Hepatocyte (in vitro differentiated cells): ENCODE measurements around the gene CADPS2. TPM values are rescaled to one million over a fixed set of nuclear protein-coding genes. Genes with fewer than 3 reads are reported as not detected.

Experiments
- DNase-seq: peaks from one replicate; pipeline ENCODE4 v3.0.0-alpha.2; 2016; ENCODE audit warnings: low spot score
- H2AFZ ChIP-seq: fragments of 200-600 bp; sonication (generic); 2 replicates; pipeline ENCODE4 v1.6.0; 2016; ENCODE audit warnings: antibody characterized with exemption, mild to moderate bottlenecking
- H3K27ac ChIP-seq: fragments of 200-600 bp; sonication (generic); 2 replicates; pipeline ENCODE4 v1.5.1; 2016; ENCODE audit warnings: mild to moderate bottlenecking
- H3K27me3 ChIP-seq: fragments of 200-600 bp; sonication (generic); 2 replicates; pipeline ENCODE4 v1.6.1; 2016
- H3K36me3 ChIP-seq: fragments of 200-600 bp; sonication (generic); replicated peaks from 2 replicates; pipeline ENCODE4 v1.5.1; 2016; ENCODE audit warnings: low read depth; ENCODE audit not compliant: insufficient read depth
- H3K4me1 ChIP-seq: fragments of 200-600 bp; sonication (generic); 2 replicates; pipeline ENCODE4 v1.5.1; 2016; ENCODE audit warnings: mild to moderate bottlenecking, moderate library complexity; ENCODE audit not compliant: insufficient read depth
- H3K4me2 ChIP-seq: fragments of 200-600 bp; sonication (generic); 2 replicates; pipeline ENCODE4 v1.6.0; 2016
- H3K4me3 ChIP-seq: fragments of 200-600 bp; sonication (generic); 2 replicates; pipeline ENCODE4 v1.5.1; 2016; ENCODE audit warnings: mild to moderate bottlenecking
- H3K79me2 ChIP-seq: fragments of 200-600 bp; sonication (generic); 2 replicates; pipeline ENCODE4 v1.6.0; 2017; ENCODE audit warnings: mild to moderate bottlenecking
- H3K9me2 ChIP-seq: fragments of 200-600 bp; sonication (generic); replicated peaks from 2 replicates; pipeline ENCODE4 v1.6.0; 2017; ENCODE audit warnings: mild to moderate bottlenecking; ENCODE audit not compliant: insufficient read depth
- H3K9me3 ChIP-seq: fragments of 200-600 bp; sonication (generic); 2 replicates; pipeline ENCODE4 v1.5.1; 2016; ENCODE audit warnings: low read depth, mild to moderate bottlenecking
- H4K20me1 ChIP-seq: fragments of 200-600 bp; sonication (generic); 2 replicates; pipeline ENCODE4 v1.6.0; 2016; ENCODE audit warnings: mild to moderate bottlenecking; ENCODE audit not compliant: insufficient read depth, poor library complexity, severe bottlenecking
- CTCF ChIP-seq: fragments of 200-600 bp; sonication (generic); IDR thresholded peaks from 2 replicates; pipeline ENCODE4 v1.5.1; 2016; ENCODE audit warnings: antibody characterized with exemption, mild to moderate bottlenecking; ENCODE audit not compliant: poor library complexity
- EZH2 ChIP-seq: fragments of 200-600 bp; sonication (generic); IDR thresholded peaks from 2 replicates; pipeline ENCODE4 v1.6.1; 2016; ENCODE audit warnings: antibody characterized with exemption, mild to moderate bottlenecking, borderline replicate concordance
- EZH2phosphoT487 ChIP-seq: fragments of 200-600 bp; sonication (generic); IDR thresholded peaks from one replicate; pipeline ENCODE4 v1.6.1; 2018; ENCODE audit warnings: antibody characterized with exemption, mild to moderate bottlenecking, low read depth, moderate library complexity; ENCODE audit not compliant: unreplicated experiment, severe bottlenecking
- WGBS: methylation state at CpG from one replicate; pipeline ENCODE4 v1.1.6; 2016; ENCODE audit warnings: low lambda C conversion rate; ENCODE audit errors: missing lambda C conversion rate; 5-methylcytosine and 5-hydroxymethylcytosine counted together
- polyA plus RNA-seq: library from polyadenylated mRNA; unstranded; fragments of >200 nt; fragmentation: Nextera tagmentation; extraction: Ambion mirVana; gene quantifications from 2 replicates; pipeline ENCODE4 v1.2.1, GENCODE V29; 2016
- total RNA-seq: library from RNA; depleted of rRNA; stranded (reverse); fragments of >200 nt; gene quantifications from 2 replicates; pipeline ENCODE4 v1.2.3, GENCODE V29; 2014

The CADPS2 gene
- total and polyA plus RNA-seq, 2 experiments from 2014 or later, result 15.7 to 37.4 TPM

DNA sequence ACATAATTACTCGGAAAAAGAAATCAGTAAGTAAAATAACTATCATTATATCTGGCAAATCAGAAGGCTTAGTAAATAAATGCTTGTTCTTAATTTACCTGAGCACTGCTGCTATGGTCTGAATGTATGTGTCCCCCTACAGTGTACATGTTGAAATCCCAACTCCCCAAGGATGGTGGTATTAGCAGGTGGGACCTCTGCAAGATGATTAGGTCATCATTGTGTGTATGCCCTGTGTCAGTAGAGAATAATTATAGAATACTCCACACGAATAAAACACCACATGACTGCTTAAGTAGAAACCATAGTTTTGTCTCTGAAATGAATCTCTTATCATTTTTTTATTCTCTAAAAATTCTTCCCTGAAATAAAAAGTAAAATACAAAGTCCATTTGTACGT, 289.0 kb downstream of the CADPS2 start:
- H3K4me2 ChIP-seq, result no peak overlapping the region
- 82% methylated on average over 3 of the region's 3 CpGs for WGBS
- no peaks in the 10 kb centered on the region for H3K9me2 ChIP-seq
- no peaks in the 10 kb centered on the region for H3K79me2 ChIP-seq
- H3K27ac ChIP-seq, result no peak overlapping the region
- no peak overlapping the region for H2AFZ ChIP-seq
- no peak for DNase-seq
- no peak overlapping the region for H3K4me3 ChIP-seq
- no peaks in the 10 kb centered on the region for H3K9me3 ChIP-seq
- no peaks in the 10 kb centered on the region for H3K4me1 ChIP-seq
- H3K27me3 ChIP-seq, result no peaks in the 10 kb centered on the region
- no peaks in the 10 kb centered on the region for H3K36me3 ChIP-seq
- no peaks in the 10 kb centered on the region for H4K20me1 ChIP-seq
- no peak for TF ChIP-seq CTCF
- TF ChIP-seq EZH2phosphoT487, result no peak
- TF ChIP-seq EZH2, result no peak

DNA sequence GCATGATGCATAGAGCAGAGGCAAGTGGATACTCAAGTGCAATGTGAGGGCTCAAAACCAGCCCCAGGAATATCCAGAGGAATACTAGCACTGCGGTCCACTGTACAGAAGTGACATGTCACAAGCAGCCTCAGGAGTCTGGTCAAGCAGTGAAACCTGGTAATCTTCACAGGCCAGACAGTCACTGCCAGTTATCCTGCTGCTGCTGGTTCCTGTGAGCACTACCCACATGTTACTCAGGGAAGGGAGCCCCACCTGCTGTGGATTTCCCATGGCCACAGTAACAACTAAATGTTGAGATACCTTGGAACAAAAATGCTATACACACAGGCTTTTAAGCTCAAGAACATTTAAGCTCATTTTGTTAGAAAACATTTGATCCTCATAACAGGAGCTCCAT, 290.4 kb downstream of the CADPS2 start:
- WGBS, result 93% methylated on average over 1 of the region's 1 CpG

DNA sequence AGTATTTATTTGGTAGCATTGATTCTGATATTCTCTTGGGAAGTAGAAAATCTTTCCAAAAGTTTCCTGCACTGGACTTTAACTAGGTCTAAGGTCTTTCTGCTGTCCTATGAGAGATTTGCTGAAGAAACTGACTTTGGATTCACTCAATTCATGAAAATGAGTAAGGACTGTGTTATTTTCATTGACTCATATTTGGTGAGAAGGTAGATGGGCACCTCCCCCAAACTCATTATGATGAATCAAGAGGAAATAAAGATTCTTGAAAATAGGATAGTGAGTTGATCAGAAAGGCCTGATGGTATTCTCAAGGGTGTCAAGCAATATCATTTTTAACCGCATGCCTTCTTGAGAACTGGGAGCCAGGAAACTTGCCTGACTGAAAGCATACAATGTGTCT, 297.6 kb downstream of the CADPS2 start:
- no peaks in the 10 kb centered on the region for H3K27me3 ChIP-seq
- H3K36me3 ChIP-seq, result no peaks in the 10 kb centered on the region
- DNase-seq, result no peak
- H3K4me2 ChIP-seq, result no peak overlapping the region
- TF ChIP-seq CTCF (no peak), EZH2 (no peak), EZH2phosphoT487 (no peak)
- no peak overlapping the region for H3K4me3 ChIP-seq
- H3K9me2 ChIP-seq, result no peaks in the 10 kb centered on the region
- no peaks in the 10 kb centered on the region for H3K9me3 ChIP-seq
- no peak overlapping the region for H2AFZ ChIP-seq
- WGBS, result 100% methylated on average over 1 of the region's 1 CpG
- no peaks in the 10 kb centered on the region for H3K79me2 ChIP-seq
- H3K4me1 ChIP-seq, result no peaks in the 10 kb centered on the region
- no peak overlapping the region for H3K27ac ChIP-seq
- H4K20me1 ChIP-seq, result no peaks in the 10 kb centered on the region

More for the DNA sequence above, 290.4 kb downstream of the CADPS2 start:
- H2AFZ ChIP-seq, result no peak overlapping the region
- no peaks in the 10 kb centered on the region for H3K27me3 ChIP-seq
- no peak overlapping the region for H3K4me2 ChIP-seq
- no peaks in the 10 kb centered on the region for H3K36me3 ChIP-seq
- no peak overlapping the region for H3K27ac ChIP-seq
- H3K79me2 ChIP-seq, result no peaks in the 10 kb centered on the region
- no peaks in the 10 kb centered on the region for H3K9me2 ChIP-seq
- H3K9me3 ChIP-seq, result no peaks in the 10 kb centered on the region
- DNase-seq, result no peak
- H3K4me1 ChIP-seq, result no peaks in the 10 kb centered on the region
- no peaks in the 10 kb centered on the region for H4K20me1 ChIP-seq
- no peak for TF ChIP-seq EZH2phosphoT487
- no peak for TF ChIP-seq CTCF
- TF ChIP-seq EZH2, result no peak
- H3K4me3 ChIP-seq, result no peak overlapping the region
